GM18517 (cell line): Measurements from ENCODE around the gene OTULIN.

ENCODE experiments used
- ATAC-seq: cut with Tn5 transposase; IDR thresholded peaks from one replicate; pipeline ENCODE4 v1.9.1; 2021; ENCODE audit warnings: mild to moderate bottlenecking, moderate library complexity; ENCODE audit not compliant: unreplicated experiment

The OTULIN gene

DNA sequence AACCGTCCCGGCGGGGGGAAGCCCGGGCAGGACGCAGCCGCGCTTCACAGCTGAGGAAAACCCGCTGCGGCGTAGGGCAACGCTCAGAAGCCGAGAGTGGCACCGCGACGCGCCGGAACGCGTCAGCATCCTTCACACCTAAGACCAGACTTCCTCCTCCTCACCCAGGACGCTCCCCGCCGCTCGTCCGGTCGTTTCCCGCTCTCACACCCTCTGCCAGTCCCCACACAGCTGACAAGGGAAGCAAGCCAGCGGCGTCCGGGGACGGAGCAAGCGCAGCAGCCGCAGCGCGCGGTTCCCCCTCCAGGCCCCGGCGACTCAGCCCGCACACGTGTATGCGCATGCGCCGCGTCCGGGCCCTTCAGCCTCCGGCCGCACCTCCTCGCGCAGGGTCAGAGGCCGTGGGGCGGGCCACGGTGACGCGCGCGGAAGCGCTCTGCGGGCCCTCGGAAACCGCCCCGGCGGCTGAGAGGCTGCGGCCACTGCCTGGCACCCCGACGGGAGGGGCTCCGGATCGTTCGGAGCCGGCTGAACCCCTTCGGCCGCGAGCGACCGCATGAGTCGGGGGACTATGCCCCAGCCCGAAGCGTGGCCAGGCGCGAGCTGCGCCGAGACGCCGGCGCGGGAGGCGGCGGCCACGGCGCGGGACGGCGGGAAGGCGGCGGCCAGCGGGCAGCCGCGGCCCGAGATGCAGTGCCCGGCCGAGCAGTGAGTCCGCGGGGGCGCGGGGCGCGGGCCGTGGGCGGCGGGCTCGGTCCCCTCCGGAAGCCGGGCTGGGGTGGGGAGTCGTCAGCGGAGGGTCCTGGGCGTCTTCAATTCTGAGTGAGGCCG lies at the start of gene OTULIN:
Gene OTULIN (plus strand): TSS at position 449 of the 831 bp plus-strand sequence. CDS start 108 bp downstream, at position 557.
- ATAC-seq, result peak; percentile 64

GRCh38 chr5:14615365-14615764 lies 49.2 kb upstream of the OTULIN start:
- ATAC-seq, result no peak

GRCh38 chr5:14617441-14617840 lies 47.1 kb upstream of the OTULIN start:
- no peak for ATAC-seq

GRCh38 chr5:14627270-14627669 lies 37.2 kb upstream of the OTULIN start:
- no peak for ATAC-seq

DNA sequence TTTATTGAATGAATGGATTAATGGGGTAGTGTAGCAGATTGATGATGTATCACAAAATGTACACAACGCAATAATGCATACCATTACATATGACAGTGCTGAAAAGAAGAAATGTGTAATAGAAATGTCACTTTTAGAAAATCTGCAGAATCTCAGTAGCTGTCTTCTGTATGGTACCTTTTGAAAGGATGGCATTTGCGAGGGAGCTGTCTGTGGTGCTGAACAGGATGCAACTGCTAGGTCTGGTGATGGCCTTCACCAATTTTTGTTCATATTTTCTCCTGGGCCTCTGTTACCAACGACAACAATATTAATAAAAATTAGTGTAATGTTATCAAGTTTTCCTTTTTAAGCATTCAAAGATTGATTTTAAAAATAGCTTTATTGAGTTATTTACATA lies 36.2 kb upstream of the OTULIN start:
- ATAC-seq, result no peak

DNA sequence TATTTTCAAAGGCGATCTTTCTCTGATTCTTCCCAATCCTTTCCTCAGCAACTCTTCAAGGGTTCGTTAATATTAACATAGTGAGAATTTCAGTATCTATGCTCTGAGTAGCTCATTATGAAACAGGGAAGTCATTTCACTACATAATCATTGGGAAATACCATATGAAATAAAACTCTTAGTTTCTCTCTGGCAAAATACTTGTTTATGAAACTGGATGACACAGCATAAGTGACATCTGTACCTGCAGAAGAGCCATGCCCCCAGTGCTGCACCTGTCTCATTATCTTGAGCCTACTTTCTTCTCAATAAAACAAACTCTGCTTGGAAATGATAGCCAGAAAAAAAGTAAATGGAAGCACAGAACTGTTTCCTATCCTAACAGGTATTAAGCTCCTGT lies 33.8 kb upstream of the OTULIN start:
- no peak for ATAC-seq

DNA sequence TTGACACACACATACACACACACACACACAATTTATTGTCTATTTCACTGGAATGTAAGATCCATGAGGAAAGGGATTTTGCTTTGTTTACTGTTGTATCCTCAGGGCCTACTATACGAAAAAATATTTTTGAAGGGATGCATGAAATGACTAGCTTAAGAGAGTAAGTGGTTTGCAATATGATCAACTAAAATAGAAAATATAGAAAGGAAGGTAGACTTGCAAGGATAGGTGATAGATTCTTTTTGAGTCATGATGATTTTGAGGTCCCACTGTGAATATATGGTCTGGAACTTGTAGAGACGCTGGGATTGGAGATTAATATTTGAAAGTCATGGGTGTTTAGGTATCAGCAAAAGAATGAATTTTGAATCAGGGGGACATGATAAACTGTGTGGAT lies 28.9 kb upstream of the OTULIN start:
- ATAC-seq, result no peak

- ATAC-seq, result no peak
These were observed 23.8 kb upstream of the OTULIN start for GRCh38 chr5:14640765-14641164.

- ATAC-seq, result no peak
These were observed 19.8 kb upstream of the OTULIN start for GRCh38 chr5:14644623-14645237.

DNA sequence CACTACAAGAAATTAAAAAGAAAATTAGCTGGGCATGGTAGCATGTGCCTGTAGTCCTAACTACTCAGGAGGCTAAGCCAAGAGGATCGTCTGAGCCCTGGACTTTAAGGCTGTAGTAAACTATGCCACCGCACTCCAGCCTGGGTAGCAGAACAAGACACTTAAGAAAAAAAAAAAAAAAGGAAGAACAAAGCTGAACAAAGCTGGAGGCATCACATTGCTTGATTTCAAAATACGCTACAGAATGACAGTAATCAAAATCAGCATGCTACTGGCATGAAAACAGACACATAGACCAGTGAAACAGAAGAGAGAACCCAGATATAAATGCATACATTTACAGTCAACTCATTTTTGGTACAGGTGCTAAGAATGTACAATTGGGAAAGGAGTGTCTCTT lies 14.5 kb upstream of the OTULIN start:
- ATAC-seq, result no peak

DNA sequence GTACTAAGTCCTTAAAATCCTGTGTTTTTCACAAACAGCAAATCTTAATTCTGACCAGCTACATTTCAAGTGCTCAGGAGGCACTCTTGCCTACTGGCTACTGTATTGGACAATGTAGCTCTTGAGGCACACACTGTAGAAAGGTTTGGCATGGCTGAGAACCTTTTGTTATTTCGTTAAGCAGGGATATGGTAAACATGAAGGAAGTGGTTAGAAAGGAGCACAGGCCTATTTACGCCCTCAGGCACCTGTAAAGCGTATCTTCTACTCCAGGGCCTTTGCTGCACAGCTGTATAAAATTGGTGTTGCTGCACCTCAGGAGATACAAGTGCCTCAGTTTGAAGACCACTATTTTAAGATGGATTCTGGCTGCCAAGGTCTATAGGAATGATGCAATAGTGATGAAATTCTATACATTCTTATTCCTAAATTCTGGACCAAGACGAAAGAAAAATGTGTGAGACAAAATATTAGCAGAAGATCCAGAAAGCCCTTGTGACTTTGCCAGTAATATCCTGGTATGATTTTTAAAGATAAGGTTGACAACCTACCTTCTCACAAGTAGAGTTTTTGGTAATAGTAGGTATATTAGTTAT lies 9.3 kb upstream of the OTULIN start:
- no peak for ATAC-seq

DNA sequence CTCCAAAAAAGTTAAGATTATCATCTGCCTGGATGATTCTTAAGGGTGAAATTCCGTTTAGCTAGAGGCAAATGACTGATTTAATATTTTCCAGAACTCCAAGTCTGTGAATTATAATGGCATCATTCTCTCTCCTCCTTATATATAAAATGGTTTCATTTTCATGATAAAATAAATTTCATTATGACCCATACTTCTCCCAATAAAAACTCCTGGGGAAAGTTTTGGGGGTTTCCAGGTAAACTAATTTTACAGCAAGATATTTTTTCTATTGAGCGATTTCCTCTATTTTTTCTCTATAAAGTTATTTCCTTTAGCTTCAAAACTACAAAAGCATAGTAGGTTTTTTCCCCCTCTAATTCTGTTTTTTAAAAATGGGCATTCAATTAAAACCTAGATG lies 7.6 kb upstream of the OTULIN start:
- ATAC-seq, result no peak

DNA sequence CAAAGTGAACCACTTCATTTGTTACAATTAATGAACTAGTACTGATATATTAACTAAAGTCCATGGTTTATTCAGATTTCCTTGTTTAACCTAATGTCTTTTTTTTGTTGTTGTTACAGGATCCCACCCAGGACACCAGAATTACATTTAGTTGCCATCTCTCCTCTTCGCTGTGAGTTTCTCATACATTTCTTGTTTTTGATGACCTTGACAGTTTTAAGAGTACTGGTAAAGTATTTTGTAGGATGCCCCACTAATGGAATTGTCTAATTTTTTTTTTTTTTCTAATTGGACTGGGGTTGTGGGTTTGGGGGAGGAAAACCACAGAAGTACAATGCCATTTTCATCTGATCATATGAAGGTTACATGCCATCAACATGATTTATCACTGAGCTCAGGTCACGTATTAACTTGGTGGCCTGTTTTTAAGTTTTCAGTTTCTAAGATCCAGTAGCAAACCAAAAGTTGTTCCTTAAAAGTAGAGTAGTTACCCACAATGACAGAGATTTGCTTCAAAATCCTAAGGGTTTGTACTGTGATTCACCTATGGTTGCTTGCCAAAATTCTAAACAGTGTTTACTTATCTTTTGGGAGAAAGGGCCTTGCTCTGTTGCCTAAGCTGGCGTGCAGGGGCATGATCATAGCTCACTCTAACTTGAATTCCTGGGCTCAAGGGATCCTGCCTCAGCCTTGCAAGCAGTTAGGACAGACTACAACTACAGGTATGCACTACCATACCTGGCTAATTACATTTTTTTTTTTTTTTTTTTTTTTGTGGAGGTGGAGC lies 4.5 kb upstream of the OTULIN start:
- ATAC-seq, result no peak

GRCh38 chr5:14660833-14661232 lies 3.7 kb upstream of the OTULIN start:
- ATAC-seq, result no peak

GRCh38 chr5:14662721-14663260 lies 1.7 kb upstream of the OTULIN start:
- ATAC-seq, result no peak

GRCh38 chr5:14663734-14664269 lies 716 bp upstream of the OTULIN start:
- ATAC-seq, result peak; percentile 15

- no peak for ATAC-seq
These were observed 744 bp downstream of the OTULIN start for GRCh38 chr5:14665101-14665822.

GRCh38 chr5:14665949-14666348 lies 1.4 kb downstream of the OTULIN start:
- peak; percentile 43 for ATAC-seq

DNA sequence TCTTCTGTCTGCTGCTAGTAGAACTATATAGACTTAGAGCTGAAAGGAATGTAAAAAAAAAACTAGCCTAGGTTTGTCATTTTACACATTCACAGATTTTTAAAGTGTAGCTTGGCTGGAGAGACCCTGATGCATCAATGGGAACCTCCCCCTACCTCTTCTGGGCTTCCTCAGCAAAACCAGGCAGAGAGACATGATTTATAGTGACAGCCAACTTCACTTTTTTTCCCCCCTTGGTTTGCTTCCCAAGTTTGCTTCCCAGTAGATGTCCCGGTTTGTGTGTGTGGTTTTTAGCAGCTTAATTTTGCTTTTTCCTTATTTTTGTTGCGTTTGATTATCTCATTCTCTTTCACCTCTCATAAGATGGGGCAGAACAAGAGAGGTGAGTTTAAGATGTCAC lies 1.8 kb downstream of the OTULIN start:
- no peak for ATAC-seq

GRCh38 chr5:14667290-14667689 lies 2.8 kb downstream of the OTULIN start:
- ATAC-seq, result no peak
